Epithelial cell of proximal tubule (primary cell): ENCODE data around the gene ARMCX6. TPM values are rescaled to one million over a fixed set of nuclear protein-coding genes. Genes with fewer than 3 reads are reported as not detected.

Experiments
- DNase-seq: peaks from one replicate; pipeline ENCODE4 v3.0.0-alpha.2; 2011; ENCODE audit warnings: low read depth
- H3K4me3 ChIP-seq: 2 replicates; pipeline ENCODE4 v1.5.1; 2011; ENCODE audit warnings: low read depth, mild to moderate bottlenecking, low read length
- CTCF ChIP-seq: conservative IDR thresholded peaks from 2 replicates; pipeline ENCODE4 v1.5.1; 2012; ENCODE audit warnings: low read depth, mild to moderate bottlenecking, low read length
- total RNA-seq: library from RNA; depleted of rRNA; stranded (reverse); fragments of >200 nt; gene quantifications from 2 replicates; pipeline ENCODE4 v1.2.3, GENCODE V29; 2015

The ARMCX6 gene
- total RNA-seq, 1 donor from 2014 or later: 14.4 TPM

GRCh38 chrX:101595739-101596419 lies 21.9 kb downstream of the ARMCX6 start:
- no peak overlapping the region for H3K4me3 ChIP-seq
- peak; percentile 68 for TF ChIP-seq CTCF
- DNase-seq: peak; percentile 12

Other genes starting within 250 kb of the ARMCX6 start
- gene BTK, start 231.8 kb downstream of the ARMCX6 start, total RNA-seq: 0.14 TPM in 1 of 2 replicates, not detected in the other
- 507 and 845 TPM in 2 replicates for gene RPL36A, start 227.0 kb downstream of the ARMCX6 start, total RNA-seq
- 53.3 and 61.6 TPM in 2 replicates for gene GLA, start 210.1 kb downstream of the ARMCX6 start, total RNA-seq
- 47.2 and 67.8 TPM in 2 replicates for gene HNRNPH2, start 209.8 kb downstream of the ARMCX6 start, total RNA-seq
- gene ARMCX4, start 132.5 kb downstream of the ARMCX6 start, total RNA-seq: 0.65 and 1.6 TPM in 2 replicates
- gene ARMCX1, start 67.5 kb downstream of the ARMCX6 start, total RNA-seq: 15.5 and 18.3 TPM in 2 replicates
- gene ARMCX3, start 5.2 kb upstream of the ARMCX6 start, total RNA-seq: 20.3 and 22.7 TPM in 2 replicates
- 20.9 and 29.4 TPM in 2 replicates for gene ARMCX2, start 41.9 kb upstream of the ARMCX6 start, total RNA-seq